Cardiac fibroblast (primary cell): ENCODE data around the gene OXSM.

Experiments
- DNase-seq, 2 donors: peaks; one replicate each; pipeline versions ENCODE4 v3.0.0 to v3.0.0-alpha.2; 2010; ENCODE audit warnings: low read depth in 2 of 2
- H3K4me3 ChIP-seq, 2 donors: replicated peaks in 1 of 2; 1 replicate in 1 of 2; 2 replicates in 1 of 2; pipeline ENCODE4 v1.5.1; 2011; ENCODE audit warnings: low read depth in 2 of 2, low read length in 2 of 2, mild to moderate bottlenecking in 2 of 2, moderate library complexity in 1 of 2
- CTCF ChIP-seq: IDR thresholded peaks from one replicate; pipeline ENCODE4 v1.5.1; 2011; ENCODE audit warnings: low read depth, mild to moderate bottlenecking, low read length, inconsistent platforms

OXSM gene

DNA sequence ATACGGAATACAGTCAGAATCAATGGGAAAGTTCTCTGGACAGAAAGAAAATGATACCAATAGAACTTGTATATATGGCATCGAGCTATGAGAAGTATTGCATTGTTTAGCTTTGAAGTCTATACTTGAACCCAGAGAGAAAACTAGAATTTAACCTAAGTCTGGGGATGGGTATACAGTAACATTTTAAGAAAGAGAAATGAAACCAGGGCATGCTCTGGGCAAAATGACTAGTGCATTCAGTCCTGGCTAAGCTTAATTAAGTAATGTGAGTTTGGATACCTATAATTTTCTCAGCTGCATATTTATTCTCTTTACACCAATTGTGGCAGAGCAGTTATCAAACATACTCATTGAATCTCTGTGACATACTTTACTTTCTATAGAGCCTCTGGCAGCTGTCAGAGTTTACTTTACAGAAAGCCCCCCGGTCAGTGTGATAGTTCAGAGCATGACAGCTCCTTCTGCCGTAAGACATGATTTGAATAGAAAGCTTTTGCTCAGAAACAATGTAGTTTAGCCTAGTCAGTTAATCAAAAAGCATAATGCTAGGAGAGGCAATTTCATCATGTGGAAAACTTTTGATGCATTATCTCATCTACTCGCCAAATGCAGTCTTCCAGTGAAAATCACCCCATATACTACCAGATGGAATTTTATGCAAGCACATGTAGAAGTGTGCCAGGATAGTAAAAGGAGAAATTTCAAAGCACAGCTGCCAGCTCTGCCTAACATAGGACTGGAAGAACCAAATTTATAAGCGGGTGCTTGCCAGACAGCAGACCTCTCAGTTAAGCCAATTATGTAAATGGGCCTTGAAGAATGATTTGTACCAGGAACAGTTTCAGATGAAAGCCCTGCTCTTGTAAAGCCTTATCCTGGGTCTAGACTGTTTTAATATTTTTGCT is 40.7 kb downstream of the OXSM start:
- TF ChIP-seq CTCF: no peak
- H3K4me3 ChIP-seq: no peak overlapping the region
- DNase-seq: no peak

GRCh38 chr3:25831578-25831977 is 41.7 kb downstream of the OXSM start:
- peak; percentile 43 for TF ChIP-seq CTCF
- H3K4me3 ChIP-seq: no peak overlapping the region
- DNase-seq: peak; percentile 55

GRCh38 chr3:25834346-25834745 is 44.5 kb downstream of the OXSM start:
- no peak for TF ChIP-seq CTCF
- DNase-seq: no peak

DNA sequence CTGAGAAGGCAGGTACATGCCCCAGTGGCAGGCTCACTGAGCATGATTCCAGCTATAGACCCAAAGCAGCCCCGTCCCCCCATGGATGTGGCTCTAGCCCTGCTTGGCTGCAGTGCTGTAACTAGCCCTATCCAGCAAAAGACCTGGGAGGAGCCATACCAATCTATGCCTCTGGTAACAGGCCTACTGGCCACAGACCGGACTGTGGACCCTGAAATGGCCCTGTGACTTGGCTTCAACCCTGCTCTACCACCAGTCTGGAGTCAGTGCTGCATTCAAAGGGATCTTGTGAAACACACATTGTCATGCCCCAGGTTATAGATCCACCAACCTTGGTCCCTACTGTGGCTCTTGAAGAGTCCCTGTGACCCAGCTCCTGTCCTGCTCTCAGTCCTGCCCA is 46.7 kb downstream of the OXSM start:
- TF ChIP-seq CTCF: no peak
- H3K4me3 ChIP-seq: no peak overlapping the region
- no peak for DNase-seq

More at GRCh38 chr3:25834346-25834745, 44.5 kb downstream of the OXSM start:
- H3K4me3 ChIP-seq: no peak overlapping the region

DNA sequence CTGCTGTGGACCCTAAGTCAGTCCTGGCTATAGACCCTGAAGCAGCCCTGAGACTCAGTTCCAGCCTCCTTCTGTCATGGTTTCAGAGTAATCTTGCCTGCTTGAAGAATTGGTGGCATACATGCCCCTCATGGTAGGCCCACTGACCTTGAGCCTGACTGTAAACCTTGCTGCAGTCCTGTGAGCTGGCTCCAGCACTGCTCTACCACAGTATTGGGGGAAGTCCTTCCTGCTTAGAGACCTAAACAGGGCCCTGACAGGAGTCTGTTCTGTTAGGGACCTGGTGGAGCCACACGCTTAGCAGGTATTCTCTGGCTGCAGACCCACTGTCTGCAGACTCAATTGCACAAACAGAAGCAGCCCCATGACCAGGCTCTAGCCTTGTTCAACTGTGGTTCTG is 47.1 kb downstream of the OXSM start:
- TF ChIP-seq CTCF: no peak
- no peak overlapping the region for H3K4me3 ChIP-seq
- DNase-seq: no peak

- no peak for DNase-seq
- H3K4me3 ChIP-seq: no peak overlapping the region
- TF ChIP-seq CTCF: no peak
Measured at GRCh38 chr3:25840099-25840498, 50.2 kb downstream of the OXSM start.
